Measurements from ENCODE around the gene SETD2.
A peak's percentile ranks its signal among the peaks of the same experiment; 100 is the strongest.

SETD2 gene

DNA sequence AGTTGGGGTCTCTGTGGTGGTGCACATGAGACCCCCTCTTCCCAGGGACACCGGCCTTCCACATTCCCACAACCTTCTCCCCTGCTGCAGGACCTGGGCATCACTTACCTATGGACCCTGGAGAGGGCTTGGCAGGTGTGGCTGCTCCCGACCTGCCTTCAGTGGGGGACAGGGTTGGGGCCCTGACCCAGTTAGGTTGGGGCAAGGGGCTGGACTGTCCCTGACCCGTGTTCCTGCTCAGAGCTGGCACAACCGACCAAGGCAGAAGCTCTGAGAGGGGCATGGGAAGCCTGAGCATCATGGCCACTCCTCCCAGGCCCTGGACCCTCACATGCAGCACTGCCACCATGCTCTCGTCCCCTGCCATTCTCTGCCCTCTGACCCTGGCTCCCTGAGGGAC, 178.3 kb downstream of the SETD2 start:
- Mint-ChIP-seq H3K36me3 (peaks cover 59% of the 10 kb centered on the region), H3K9me3 (no peaks in the 10 kb centered on the region), H3K27ac (peak overlapping the region; percentile 92), H3K27me3 (no peaks in the 10 kb centered on the region), H3K4me1 (peaks cover 92% of the 10 kb centered on the region), H3K4me3 (no peak overlapping the region)
- DNase-seq = no peak
- CTCF ChIA-PET = interaction anchor here (1.0 to 1.1 kb wide), 2 partner anchors 13 to 27 kb away, joined by 3 read pairs; no protein-coding TSS in a partner anchor

GRCh38 chr3:46984591-46985459, 179.1 kb downstream of the SETD2 start:
- H3K4me3 Mint-ChIP-seq = no peak overlapping the region
- no peaks in the 10 kb centered on the region for H3K27me3 Mint-ChIP-seq
- peak overlapping the region; percentile 69 for H3K27ac Mint-ChIP-seq
- H3K4me1 Mint-ChIP-seq = peaks cover 87% of the 10 kb centered on the region
- no peak for DNase-seq
- H3K9me3 Mint-ChIP-seq = no peaks in the 10 kb centered on the region
- CTCF ChIA-PET = interaction anchor here (1.0 to 1.1 kb wide), 2 partner anchors 14 to 26 kb away, joined by 3 read pairs; no protein-coding TSS in a partner anchor
- peaks cover 52% of the 10 kb centered on the region for H3K36me3 Mint-ChIP-seq

GRCh38 chr3:46982546-46982945, 181.4 kb downstream of the SETD2 start:
- CTCF ChIA-PET = interaction anchor here (0.8 to 1.4 kb wide), 2 partner anchors 11 to 35 kb away, joined by 3 read pairs; no protein-coding TSS in a partner anchor
- Mint-ChIP-seq H3K4me1 (peaks cover 79% of the 10 kb centered on the region), H3K36me3 (peaks cover 35% of the 10 kb centered on the region), H3K27me3 (no peaks in the 10 kb centered on the region), H3K9me3 (no peaks in the 10 kb centered on the region), H3K4me3 (no peak overlapping the region), H3K27ac (peak overlapping the region; percentile 77)
- DNase-seq = no peak

- DNase-seq = no peak
- Mint-ChIP-seq H3K4me1 (peaks cover 78% of the 10 kb centered on the region), H3K36me3 (peaks cover 32% of the 10 kb centered on the region), H3K4me3 (peak overlapping the region; percentile 86), H3K9me3 (no peaks in the 10 kb centered on the region), H3K27me3 (no peaks in the 10 kb centered on the region), H3K27ac (peak overlapping the region; percentile 78)
- CTCF ChIA-PET = interaction anchor here (0.6 to 1.4 kb wide), 4 partner anchors 12 to 59 kb away, joined by 3 read pairs; no protein-coding TSS in a partner anchor
Observed at GRCh38 chr3:46981932-46982471, 181.9 kb downstream of the SETD2 start.

GRCh38 chr3:46979958-46980497, 183.9 kb downstream of the SETD2 start:
- Mint-ChIP-seq H3K27me3 (peaks cover 5% of the 10 kb centered on the region), H3K9me3 (no peaks in the 10 kb centered on the region), H3K36me3 (peaks cover 26% of the 10 kb centered on the region), H3K4me3 (peak overlapping the region; percentile 86), H3K27ac (peak overlapping the region; percentile 78), H3K4me1 (peaks cover 72% of the 10 kb centered on the region)
- no peak for DNase-seq
- CTCF ChIA-PET = interaction anchor here (0.8 to 3.7 kb wide), 5 partner anchors 12 to 71 kb away, joined by 3 to 10 read pairs (median 4); no protein-coding TSS in a partner anchor

DNA sequence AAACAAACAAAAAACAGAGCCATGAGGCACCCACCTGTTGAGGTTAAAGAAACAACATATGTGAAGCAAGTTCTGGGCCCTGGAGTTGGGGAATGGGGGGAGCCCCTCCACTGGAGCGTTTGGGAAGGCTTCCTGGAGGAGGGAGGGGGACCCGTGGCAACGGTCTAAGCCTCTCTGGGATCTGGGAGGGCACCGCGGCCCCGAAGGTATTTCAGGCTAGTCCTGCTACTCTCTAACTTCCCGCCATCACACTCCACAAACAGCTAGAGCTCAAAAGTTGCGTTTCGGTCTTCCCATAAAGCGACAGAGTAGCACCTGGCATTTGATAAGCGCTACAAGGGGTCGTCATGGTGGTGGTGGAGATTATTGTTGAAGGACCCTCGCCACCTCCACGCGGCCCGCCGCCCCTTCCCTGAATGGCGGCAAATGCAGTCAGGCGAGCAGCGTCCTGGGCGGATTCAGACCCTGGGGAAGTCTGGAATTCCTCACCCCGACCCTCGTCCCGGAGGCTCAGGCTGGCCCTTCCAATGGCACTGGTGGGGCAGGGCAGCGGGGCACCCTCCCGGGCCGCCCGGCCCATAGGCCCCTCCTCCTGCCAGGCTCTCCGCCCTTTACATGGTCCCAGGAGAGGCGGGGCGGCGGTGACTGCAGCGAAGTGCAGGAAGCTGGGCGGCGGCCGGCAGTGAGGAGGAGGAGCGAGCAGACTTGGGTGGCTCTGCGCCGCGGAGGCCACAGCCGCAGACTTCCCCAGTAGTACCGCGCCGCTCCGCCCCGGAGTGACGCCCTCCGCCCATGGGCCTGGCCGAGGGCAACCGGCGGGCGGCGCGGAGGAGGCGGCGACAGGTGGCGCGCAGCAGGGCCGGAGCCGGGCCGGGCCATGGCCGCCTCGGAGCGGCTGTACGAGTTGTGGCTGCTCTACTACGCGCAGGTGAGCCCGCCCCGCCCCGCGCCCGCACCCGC, 184.6 kb downstream of the SETD2 start, which contains the start of gene NBEAL2:
Gene NBEAL2, plus strand, starts transcription at position 682 of the 960 bp plus-strand sequence. Its CDS starts 196 bp downstream, at position 878.
- peaks cover 72% of the 10 kb centered on the region for H3K4me1 Mint-ChIP-seq
- H3K9me3 Mint-ChIP-seq = no peaks in the 10 kb centered on the region
- H3K27me3 Mint-ChIP-seq = peaks cover 5% of the 10 kb centered on the region
- H3K4me3 Mint-ChIP-seq = peak within 1 kb of the TSS; percentile 86
- peaks cover 27% of the 10 kb centered on the region for H3K36me3 Mint-ChIP-seq
- H3K27ac Mint-ChIP-seq = peak within 1 kb of the TSS; percentile 93
- DNase-seq = peak; percentile 98
- CTCF ChIA-PET = interaction anchor here (0.7 to 3.7 kb wide), 5 partner anchors 13 to 185 kb away, joined by 3 to 10 read pairs (median 4); partner anchors contain the start of gene SETD2

- Mint-ChIP-seq H3K9me3 (no peaks in the 10 kb centered on the region), H3K36me3 (peaks cover 28% of the 10 kb centered on the region), H3K27ac (peak overlapping the region; percentile 95), H3K4me1 (peaks cover 74% of the 10 kb centered on the region), H3K27me3 (peaks cover 5% of the 10 kb centered on the region), H3K4me3 (peak overlapping the region; percentile 85)
- CTCF ChIA-PET = interaction anchor here (1.6 to 3.7 kb wide), 3 partner anchors 9 to 186 kb away, joined by 4 to 10 read pairs (median 5); partner anchors contain the start of gene SETD2
- DNase-seq = no peak
Observed at GRCh38 chr3:46978381-46978780, 185.5 kb downstream of the SETD2 start.

DNA sequence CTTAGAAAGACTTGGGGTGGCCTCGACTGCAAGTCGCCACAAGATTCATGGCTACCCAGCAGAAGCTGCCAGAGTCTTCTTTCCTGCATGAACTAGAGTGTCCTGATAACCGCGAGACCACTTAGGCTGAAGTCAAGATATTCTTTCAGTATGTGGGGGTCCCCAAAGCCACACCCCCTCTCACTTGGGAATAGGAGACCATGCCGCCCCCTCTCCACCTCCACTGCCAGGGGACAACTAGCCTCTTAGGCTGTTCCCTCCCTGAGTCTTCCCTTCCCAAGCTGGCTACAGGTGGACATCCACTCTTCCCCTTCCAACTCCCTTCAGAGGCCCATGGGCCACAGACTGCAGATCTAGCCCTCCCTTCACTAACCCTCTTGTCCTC, 186.1 kb downstream of the SETD2 start:
- H3K9me3 Mint-ChIP-seq = no peaks in the 10 kb centered on the region
- H3K4me1 Mint-ChIP-seq = peaks cover 72% of the 10 kb centered on the region
- H3K27ac Mint-ChIP-seq = peak overlapping the region; percentile 95
- CTCF ChIA-PET = interaction anchor here (1.6 to 3.7 kb wide), 2 partner anchors 10 to 55 kb away, joined by 5 to 10 read pairs; no protein-coding TSS in a partner anchor
- peak overlapping the region; percentile 60 for H3K4me3 Mint-ChIP-seq
- H3K27me3 Mint-ChIP-seq = peaks cover 5% of the 10 kb centered on the region
- peaks cover 27% of the 10 kb centered on the region for H3K36me3 Mint-ChIP-seq
- DNase-seq = no peak

DNA sequence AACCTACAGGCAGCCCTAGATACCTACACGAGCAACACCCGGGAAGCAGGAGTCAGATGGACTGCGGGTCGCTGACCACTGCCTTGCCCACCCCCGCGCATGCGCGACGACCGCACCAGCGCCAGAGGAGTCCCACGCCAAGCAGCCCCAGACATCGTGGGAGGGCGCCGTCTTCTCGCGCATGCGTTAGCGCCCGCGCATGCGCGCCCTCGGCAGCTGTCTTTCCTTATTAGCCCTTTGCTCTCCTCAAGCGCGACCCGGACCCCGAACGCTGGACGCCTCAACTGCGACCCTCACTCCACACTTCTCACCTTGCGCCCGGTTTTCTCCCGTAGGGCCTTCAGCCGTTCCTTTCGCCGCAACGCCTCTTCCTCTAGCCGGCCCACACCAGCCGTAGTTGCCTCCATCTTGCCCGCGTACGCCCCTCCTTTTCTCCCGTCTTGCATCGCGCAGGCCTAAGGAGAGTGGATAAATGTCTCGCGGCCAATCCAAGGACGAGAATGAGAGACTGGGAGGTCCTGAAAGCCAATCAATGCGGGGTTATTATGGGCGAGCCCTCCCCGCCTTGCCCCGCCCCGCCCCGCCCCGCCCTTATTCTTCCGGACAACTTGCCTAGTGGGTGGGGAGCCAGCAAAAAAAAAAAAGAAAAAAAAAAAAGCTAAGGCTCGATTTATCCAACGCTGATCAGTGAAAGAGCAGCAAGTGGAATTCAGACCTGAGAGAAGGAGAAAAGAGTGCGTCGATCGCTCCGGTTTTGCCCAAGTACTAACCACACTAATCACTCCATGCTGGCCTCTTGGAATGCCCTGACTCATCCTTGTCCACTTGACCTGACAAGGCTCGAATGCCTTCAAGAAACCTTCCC, 187.4 kb downstream of the SETD2 start, which contains the start of gene CCDC12:
Gene CCDC12, minus strand, starts transcription at position 420 of the 865 bp plus-strand sequence. Its CDS starts 13 bp downstream, at position 407.
- H3K4me1 Mint-ChIP-seq = peaks cover 74% of the 10 kb centered on the region
- peak within 1 kb of the TSS; percentile 95 for H3K27ac Mint-ChIP-seq
- CTCF ChIA-PET = interaction anchor here (1.0 to 3.7 kb wide), 3 partner anchors 11 to 53 kb away, joined by 3 to 10 read pairs (median 5); no protein-coding TSS in a partner anchor
- peak within 1 kb of the TSS; percentile 98 for H3K4me3 Mint-ChIP-seq
- peak; percentile 96 for DNase-seq
- peaks cover 24% of the 10 kb centered on the region for H3K36me3 Mint-ChIP-seq
- H3K27me3 Mint-ChIP-seq = peaks cover 5% of the 10 kb centered on the region
- H3K9me3 Mint-ChIP-seq = no peaks in the 10 kb centered on the region

- DNase-seq = no peak
- peaks cover 37% of the 10 kb centered on the region for H3K36me3 Mint-ChIP-seq
- H3K27ac Mint-ChIP-seq = peak overlapping the region; percentile 60
- peak overlapping the region; percentile 69 for H3K4me3 Mint-ChIP-seq
- no peaks in the 10 kb centered on the region for H3K9me3 Mint-ChIP-seq
- H3K4me1 Mint-ChIP-seq = peaks cover 80% of the 10 kb centered on the region
- CTCF ChIA-PET = no interaction called here
- H3K27me3 Mint-ChIP-seq = peaks cover 5% of the 10 kb centered on the region
Observed at GRCh38 chr3:46974421-46975171, 189.3 kb downstream of the SETD2 start.

GRCh38 chr3:46972396-46972795, 191.5 kb downstream of the SETD2 start:
- no peak for DNase-seq
- Mint-ChIP-seq H3K4me1 (peaks cover 84% of the 10 kb centered on the region), H3K9me3 (no peaks in the 10 kb centered on the region), H3K27me3 (peaks cover 5% of the 10 kb centered on the region), H3K4me3 (no peak overlapping the region), H3K27ac (peak overlapping the region; percentile 68), H3K36me3 (peaks cover 41% of the 10 kb centered on the region)
- CTCF ChIA-PET = no interaction called here

DNA sequence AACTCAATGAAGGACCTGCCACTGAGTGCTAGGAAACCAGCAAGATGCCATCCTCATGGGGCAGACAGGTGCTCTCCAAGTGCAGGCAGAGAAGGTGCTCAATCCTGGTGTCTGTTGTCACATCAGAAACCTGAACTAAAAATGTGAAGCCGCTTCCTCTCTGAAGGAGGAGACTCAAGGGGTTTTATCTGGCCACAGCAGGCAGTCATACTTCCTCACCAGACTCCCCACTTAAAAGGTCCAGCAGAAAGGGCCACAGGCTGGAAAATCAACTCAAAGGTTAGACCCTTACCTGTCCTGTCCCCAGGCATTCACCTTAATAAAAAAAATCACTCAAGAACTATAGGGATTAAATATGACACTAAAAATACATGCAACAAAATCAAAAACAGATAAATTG, 192.2 kb downstream of the SETD2 start:
- H3K4me1 Mint-ChIP-seq = peaks cover 85% of the 10 kb centered on the region

More for the DNA sequence above, 192.2 kb downstream of the SETD2 start:
- DNase-seq = no peak
- Mint-ChIP-seq H3K4me3 (peak overlapping the region; percentile 39), H3K36me3 (peaks cover 46% of the 10 kb centered on the region), H3K9me3 (no peaks in the 10 kb centered on the region), H3K27ac (peak overlapping the region; percentile 89), H3K27me3 (peaks cover 5% of the 10 kb centered on the region)
- CTCF ChIA-PET = no interaction called here

Data from activated naive CD4-positive, alpha-beta T cell treated with anti-CD3 and anti-CD28 coated beads, Interleukin-2, amount 10 ng/mL, durations not matched to agents 7 days and 5 days (primary cell).